Measurements from ENCODE around the gene MYLK2. TPM values are rescaled to one million over a fixed set of nuclear protein-coding genes. Genes with fewer than 3 reads are reported as not detected.

The MYLK2 gene
- total RNA-seq, 4 donors from 2014 or later: 0.27 to 0.54 (median 0.31) TPM; not detected in 1

GRCh38 chr20:31818376-31818908 is 714 bp upstream of the MYLK2 start:
- Histone ChIP-seq H3K27ac (no peak overlapping the region), H3K27me3 (no peaks in the 10 kb centered on the region), H3K9me3 (no peaks in the 10 kb centered on the region), H3K4me3 (no peak overlapping the region), H3K36me3 (no peaks in the 10 kb centered on the region), H3K4me1 (peaks cover 0 to 23% (median 6%) of the 10 kb centered on the region in 3 donors)
- no peak for ATAC-seq
- 80% methylated on average over 3 of the region's 8 CpGs; no CpG with 5 or more reads in 1 of the 2 donors for WGBS, 2 donors (ENCODE audit: low coverage in 1 of 2)
- TF ChIP-seq POLR2AphosphoS5 (IDR thresholded peaks at IDR 0.05) (no peak), CTCF (IDR thresholded peaks at IDR 0.05) (no peak), EP300 (IDR thresholded peaks at IDR 0.05) (no peak), POLR2A (IDR thresholded peaks at IDR 0.05) (no peak)

GRCh38 chr20:31820228-31820627 is 1.1 kb downstream of the MYLK2 start:
- H3K9me3 ChIP-seq: no peaks in the 10 kb centered on the region
- no peaks in the 10 kb centered on the region for H3K27me3 ChIP-seq
- H3K36me3 ChIP-seq: no peaks in the 10 kb centered on the region
- peaks cover 0 to 20% (median 6%) of the 10 kb centered on the region in 3 donors for H3K4me1 ChIP-seq
- no peak for ATAC-seq
- TF ChIP-seq POLR2A (IDR thresholded peaks at IDR 0.05): no peak
- no peak for TF ChIP-seq CTCF (IDR thresholded peaks at IDR 0.05)
- no peak for TF ChIP-seq EP300 (IDR thresholded peaks at IDR 0.05)
- TF ChIP-seq POLR2AphosphoS5 (IDR thresholded peaks at IDR 0.05): no peak
- no peak overlapping the region for H3K27ac ChIP-seq
- no peak overlapping the region for H3K4me3 ChIP-seq
- WGBS, 2 donors (ENCODE audit: low coverage in 1 of 2): 67% methylated on average over 1 of the region's 6 CpGs; no CpG with 5 or more reads in 1 of the 2 donors

- Histone ChIP-seq H3K27me3 (no peaks in the 10 kb centered on the region), H3K9me3 (no peaks in the 10 kb centered on the region), H3K36me3 (no peaks in the 10 kb centered on the region), H3K4me1 (peaks cover 0 to 14% (median 3%) of the 10 kb centered on the region in 3 donors), H3K27ac (no peak overlapping the region), H3K4me3 (no peak overlapping the region)
- TF ChIP-seq POLR2A (IDR thresholded peaks at IDR 0.05): no peak
- TF ChIP-seq POLR2AphosphoS5 (IDR thresholded peaks at IDR 0.05): no peak
- no peak for TF ChIP-seq CTCF (IDR thresholded peaks at IDR 0.05)
- no peak for TF ChIP-seq EP300 (IDR thresholded peaks at IDR 0.05)
- no peak for ATAC-seq
- whole genome bisulfite sequencing, 2 donors (ENCODE audit: low coverage in 1 of 2): 52 to 60% methylated on average over 1 to 2 of the region's 5 CpGs
Measured at GRCh38 chr20:31821427-31821826, 2.3 kb downstream of the MYLK2 start.

- ATAC-seq: peak; percentile 85
- peak overlapping the region in 2 of 4 donors; percentile 31 to 55 for H3K27ac ChIP-seq
- H3K4me1 ChIP-seq: peaks cover 0 to 14% (median 3%) of the 10 kb centered on the region in 3 donors
- H3K9me3 ChIP-seq: no peaks in the 10 kb centered on the region
- TF ChIP-seq POLR2AphosphoS5 (IDR thresholded peaks at IDR 0.05) (peak; percentile 21), EP300 (IDR thresholded peaks at IDR 0.05) (no peak), CTCF (IDR thresholded peaks at IDR 0.05) (peak in 3 of 4 experiments; percentile 98), POLR2A (IDR thresholded peaks at IDR 0.05) (no peak)
- H3K27me3 ChIP-seq: no peaks in the 10 kb centered on the region
- WGBS, 2 donors (ENCODE audit: low coverage in 1 of 2): 0 to 8% methylated on average over 1 to 7 of the region's 29 CpGs
- no peaks in the 10 kb centered on the region for H3K36me3 ChIP-seq
- H3K4me3 ChIP-seq: peak overlapping the region in 1 of 2 donors; percentile 17
Measured at GRCh38 chr20:31822421-31823330, 3.5 kb downstream of the MYLK2 start.

All from gastroesophageal sphincter (tissue), 4 donors.